HG03159 (cell line): ENCODE results near the gene B4GALT6.

Experiments used
- ATAC-seq: cut with Tn5 transposase; IDR thresholded peaks from one replicate; pipeline ENCODE4 v1.9.1; 2021; ENCODE audit warnings: mild to moderate bottlenecking, moderate library complexity; ENCODE audit not compliant: unreplicated experiment

The B4GALT6 gene

GRCh38 chr18:31636387-31636786, 48.0 kb downstream of the B4GALT6 start:
- ATAC-seq, result no peak

GRCh38 chr18:31634331-31634713, 50.1 kb downstream of the B4GALT6 start:
- peak; percentile 94 for ATAC-seq

- ATAC-seq, result peak; percentile 6
These were observed 50.7 kb downstream of the B4GALT6 start for GRCh38 chr18:31633392-31634330.

- ATAC-seq, result no peak
These were observed 52.0 kb downstream of the B4GALT6 start for GRCh38 chr18:31632356-31632755.

GRCh38 chr18:31631526-31631925, 52.9 kb downstream of the B4GALT6 start:
- no peak for ATAC-seq

GRCh38 chr18:31630549-31630948, 53.8 kb downstream of the B4GALT6 start:
- no peak for ATAC-seq

- ATAC-seq, result no peak
These were observed 58.0 kb downstream of the B4GALT6 start for GRCh38 chr18:31626409-31626808.

GRCh38 chr18:31624892-31625640, 59.3 kb downstream of the B4GALT6 start:
- ATAC-seq, result no peak

GRCh38 chr18:31619291-31619690, 65.1 kb downstream of the B4GALT6 start:
- no peak for ATAC-seq

GRCh38 chr18:31618801-31619200, 65.6 kb downstream of the B4GALT6 start:
- no peak for ATAC-seq

GRCh38 chr18:31617031-31617717, 67.2 kb downstream of the B4GALT6 start:
- no peak for ATAC-seq

GRCh38 chr18:31616586-31616985, 67.8 kb downstream of the B4GALT6 start:
- ATAC-seq, result no peak

GRCh38 chr18:31614044-31614443, 70.3 kb downstream of the B4GALT6 start:
- no peak for ATAC-seq

GRCh38 chr18:31612124-31612523, 72.3 kb downstream of the B4GALT6 start:
- ATAC-seq, result no peak

- ATAC-seq, result no peak
These were observed 72.9 kb downstream of the B4GALT6 start for GRCh38 chr18:31611511-31611910.

- peak; percentile 55 for ATAC-seq
These were observed 73.8 kb downstream of the B4GALT6 start for GRCh38 chr18:31610286-31611205.

- no peak for ATAC-seq
These were observed 74.5 kb downstream of the B4GALT6 start for GRCh38 chr18:31609886-31610285.

- ATAC-seq, result no peak
These were observed 77.0 kb downstream of the B4GALT6 start for GRCh38 chr18:31607384-31607783.

- no peak for ATAC-seq
These were observed 78.1 kb downstream of the B4GALT6 start for GRCh38 chr18:31606265-31606664.

GRCh38 chr18:31603315-31603714, 81.1 kb downstream of the B4GALT6 start:
- no peak for ATAC-seq
